ENCODE measurements around the gene TNFAIP8L3. TPM values are rescaled to one million over a fixed set of nuclear protein-coding genes. Genes with fewer than 3 reads are reported as not detected.

TNFAIP8L3 gene
- total RNA-seq, 2 donors from 2014 or later, result 0.87 to 3.5 TPM

GRCh38 chr15:51087513-51087912 lies 7.2 kb downstream of the TNFAIP8L3 start:
- H3K4me3 ChIP-seq, result no peak overlapping the region
- no peaks in the 10 kb centered on the region for H3K36me3 ChIP-seq
- no peak for DNase-seq (ENCODE audit: low spot score)
- H3K27ac ChIP-seq, result no peak overlapping the region
- H3K9me3 ChIP-seq, result no peaks in the 10 kb centered on the region
- intact Hi-C loops (cut with DNase I), result no loop called here
- TF ChIP-seq POLR2AphosphoS5 (IDR thresholded peaks at IDR 0.05), result no peak
- TF ChIP-seq CTCF (IDR thresholded peaks at IDR 0.05), result no peak
- TF ChIP-seq POLR2A (IDR thresholded peaks at IDR 0.05), result no peak
- 64% methylated on average over 1 of the region's 1 CpG for WGBS
- no peaks in the 10 kb centered on the region for H3K27me3 ChIP-seq (replicated peaks; ENCODE audit: insufficient read depth)
- H3K4me1 ChIP-seq (replicated peaks), result no peaks in the 10 kb centered on the region

GRCh38 chr15:51086409-51086808 lies 8.3 kb downstream of the TNFAIP8L3 start:
- intact Hi-C loops (cut with DNase I), result no loop called here
- H3K9me3 ChIP-seq, result no peaks in the 10 kb centered on the region
- H3K27ac ChIP-seq, result no peak overlapping the region
- no peaks in the 10 kb centered on the region for H3K36me3 ChIP-seq
- H3K4me1 ChIP-seq (replicated peaks), result no peaks in the 10 kb centered on the region
- WGBS, result 91% methylated on average over 4 of the region's 4 CpGs
- H3K4me3 ChIP-seq, result no peak overlapping the region
- H3K27me3 ChIP-seq (replicated peaks; ENCODE audit: insufficient read depth), result no peaks in the 10 kb centered on the region
- no peak for TF ChIP-seq POLR2A (IDR thresholded peaks at IDR 0.05)
- TF ChIP-seq CTCF (IDR thresholded peaks at IDR 0.05), result no peak
- TF ChIP-seq POLR2AphosphoS5 (IDR thresholded peaks at IDR 0.05), result no peak
- no peak for DNase-seq (ENCODE audit: low spot score)

GRCh38 chr15:51085764-51086163 lies 8.9 kb downstream of the TNFAIP8L3 start:
- no peaks in the 10 kb centered on the region for H3K4me1 ChIP-seq (replicated peaks)
- H3K27ac ChIP-seq, result no peak overlapping the region
- intact Hi-C loops (cut with DNase I), result no loop called here

GRCh38 chr15:51083641-51084166 lies 11.0 kb downstream of the TNFAIP8L3 start:
- no peak overlapping the region for H3K27ac ChIP-seq
- H3K9me3 ChIP-seq, result no peaks in the 10 kb centered on the region
- no peak overlapping the region for H3K4me3 ChIP-seq
- H3K4me1 ChIP-seq (replicated peaks), result no peaks in the 10 kb centered on the region
- H3K27me3 ChIP-seq (replicated peaks; ENCODE audit: insufficient read depth), result no peaks in the 10 kb centered on the region
- no peak for TF ChIP-seq POLR2AphosphoS5 (IDR thresholded peaks at IDR 0.05)
- TF ChIP-seq POLR2A (IDR thresholded peaks at IDR 0.05), result no peak
- no peak for TF ChIP-seq CTCF (IDR thresholded peaks at IDR 0.05)
- intact Hi-C loops (cut with DNase I), result no loop called here
- DNase-seq (ENCODE audit: low spot score), result no peak
- 58% methylated on average over 4 of the region's 4 CpGs for WGBS
- no peaks in the 10 kb centered on the region for H3K36me3 ChIP-seq

More at GRCh38 chr15:51085764-51086163, 8.9 kb downstream of the TNFAIP8L3 start:
- TF ChIP-seq POLR2A (IDR thresholded peaks at IDR 0.05) (no peak), CTCF (IDR thresholded peaks at IDR 0.05) (no peak), POLR2AphosphoS5 (IDR thresholded peaks at IDR 0.05) (no peak)
- WGBS, result 83% methylated on average over 1 of the region's 1 CpG
- no peaks in the 10 kb centered on the region for H3K9me3 ChIP-seq
- H3K4me3 ChIP-seq, result no peak overlapping the region
- no peak for DNase-seq (ENCODE audit: low spot score)
- no peaks in the 10 kb centered on the region for H3K27me3 ChIP-seq (replicated peaks; ENCODE audit: insufficient read depth)
- no peaks in the 10 kb centered on the region for H3K36me3 ChIP-seq

GRCh38 chr15:51082246-51082645 lies 12.5 kb downstream of the TNFAIP8L3 start:
- WGBS, result 100% methylated on average over 1 of the region's 1 CpG
- intact Hi-C loops (cut with DNase I), result no loop called here

More at GRCh38 chr15:51082246-51082645, 12.5 kb downstream of the TNFAIP8L3 start:
- no peak for DNase-seq (ENCODE audit: low spot score)
- no peak overlapping the region for H3K4me3 ChIP-seq
- no peak overlapping the region for H3K27ac ChIP-seq
- no peaks in the 10 kb centered on the region for H3K4me1 ChIP-seq (replicated peaks)
- TF ChIP-seq POLR2AphosphoS5 (IDR thresholded peaks at IDR 0.05) (no peak), POLR2A (IDR thresholded peaks at IDR 0.05) (no peak), CTCF (IDR thresholded peaks at IDR 0.05) (no peak)
- no peaks in the 10 kb centered on the region for H3K36me3 ChIP-seq
- no peaks in the 10 kb centered on the region for H3K27me3 ChIP-seq (replicated peaks; ENCODE audit: insufficient read depth)
- H3K9me3 ChIP-seq, result no peaks in the 10 kb centered on the region
